IMR-90 (cell line): ENCODE data around the gene CXCR2. TPM values are rescaled to one million over a fixed set of nuclear protein-coding genes. Genes with fewer than 3 reads are reported as not detected.

Experiments used
- ATAC-seq: fragments of 200-7000 bp; cut with Tn5 transposase; 2 replicates; pipeline ENCODE4 v1.9.1; 2020; ENCODE audit warnings: low read depth, mild to moderate bottlenecking, moderate library complexity
- BruUV-seq: library from RNA; stranded (reverse); fragments of 400-500 nt; replicated peaks from 2 replicates; lab custom pipeline; 2021; lab: Mats Ljungman, UMichigan
- CTCF ChIA-PET: fragments of 300-600 bp; formaldehyde crosslinking; extraction: SDS; loops from one replicate; lab custom pipeline; 2021; ENCODE audit warnings: antibody characterized with exemption; lab: Yijun Ruan, JAX
- POLR2A ChIA-PET: fragments of 300-600 bp; sonication (Branson Sonifier 250); formaldehyde crosslinking; loops from one replicate; lab custom pipeline; 2022; ENCODE audit warnings: antibody characterized with exemption; ENCODE audit not compliant: unreplicated experiment; lab: Charles Lee
- DNase-seq: peaks from one replicate; pipeline ENCODE4 v3.0.0; 2013
- H2AFZ ChIP-seq: replicated peaks from 2 replicates; pipeline ENCODE3; 2013; ENCODE audit warnings: low read length, mild to moderate bottlenecking; ENCODE audit not compliant: poor library complexity
- H2AK5ac ChIP-seq: 2 replicates; pipeline ENCODE4 v1.6.1; 2013; ENCODE audit warnings: low read depth, low read length, inconsistent platforms
- H2AK9ac ChIP-seq: replicated peaks from 2 replicates; pipeline ENCODE3; 2013; ENCODE audit warnings: mild to moderate bottlenecking, low read depth, low read length, moderate library complexity; ENCODE audit not compliant: poor library complexity
- H2BK120ac ChIP-seq: 2 replicates; pipeline ENCODE4 v1.6.1; 2013; ENCODE audit warnings: low read depth, low read length, inconsistent platforms
- H2BK15ac ChIP-seq: 3 replicates; pipeline ENCODE4 v1.6.1; 2013; ENCODE audit warnings: low read depth, low read length, inconsistent platforms
- H2BK20ac ChIP-seq: 2 replicates; pipeline ENCODE4 v1.6.1; 2013; ENCODE audit warnings: low read depth, mild to moderate bottlenecking, inconsistent platforms, low read length, moderate library complexity
- H2BK5ac ChIP-seq: 2 replicates; pipeline ENCODE4 v1.6.1; 2013; ENCODE audit warnings: mild to moderate bottlenecking, low read depth, low read length, inconsistent platforms; ENCODE audit not compliant: poor library complexity, severe bottlenecking
- H3K14ac ChIP-seq: replicated peaks from 2 replicates; pipeline ENCODE4 v1.6.1; 2013; ENCODE audit warnings: low read depth, low read length, inconsistent platforms
- H3K18ac ChIP-seq: 2 replicates; pipeline ENCODE4 v1.6.1; 2013; ENCODE audit warnings: low read depth, low read length, control low read depth
- H3K23ac ChIP-seq: 2 replicates; pipeline ENCODE4 v1.6.1; 2013; ENCODE audit warnings: low read depth, low read length, inconsistent platforms
- H3K27ac ChIP-seq: 2 replicates; pipeline ENCODE4 v1.5.1; 2013; ENCODE audit warnings: mild to moderate bottlenecking, control low read depth, low read length; ENCODE audit not compliant: insufficient read depth
- H3K27me3 ChIP-seq: 2 replicates; pipeline ENCODE4 v1.6.1; 2013; ENCODE audit warnings: low read length; ENCODE audit not compliant: control insufficient read depth, insufficient read depth
- H3K36me3 ChIP-seq: 2 replicates; pipeline ENCODE4 v1.6.1; 2013; ENCODE audit warnings: low read length, mixed read lengths; ENCODE audit not compliant: control insufficient read depth, insufficient read depth
- H3K4ac ChIP-seq: 2 replicates; pipeline ENCODE4 v1.6.1; 2013; ENCODE audit warnings: low read depth, low read length, inconsistent platforms
- H3K4me1 ChIP-seq: 2 replicates; pipeline ENCODE4 v1.6.1; 2013; ENCODE audit warnings: low read length, mixed read lengths; ENCODE audit not compliant: control insufficient read depth, insufficient read depth
- H3K4me2 ChIP-seq: 2 replicates; pipeline ENCODE4 v1.6.1; 2013; ENCODE audit warnings: low read depth, mild to moderate bottlenecking, control low read depth, low read length, moderate library complexity
- H3K4me3 ChIP-seq: 2 replicates; pipeline ENCODE4 v1.5.1; 2013; ENCODE audit warnings: low read depth, mild to moderate bottlenecking, control low read depth, low read length, moderate library complexity; ENCODE audit not compliant: insufficient read depth
- H3K56ac ChIP-seq: 2 replicates; pipeline ENCODE4 v1.6.1; 2013; ENCODE audit warnings: low read length, inconsistent platforms; ENCODE audit not compliant: insufficient read depth; ENCODE audit errors: extremely low read depth
- H3K79me1 ChIP-seq, 2 experiments: 2 replicates each; pipeline ENCODE4 v1.6.1; 2013; ENCODE audit warnings: low read length in 2 of 2, inconsistent platforms in 1 of 2, low read depth in 1 of 2
- H3K9ac ChIP-seq: 2 replicates; pipeline ENCODE4 v1.6.1; 2013; ENCODE audit warnings: low read depth, low read length, control low read depth
- H3K9me1 ChIP-seq: 2 replicates; pipeline ENCODE4 v1.6.1; 2013; ENCODE audit warnings: low read length, inconsistent platforms; ENCODE audit not compliant: insufficient read depth
- H3K9me3 ChIP-seq: 2 replicates; pipeline ENCODE4 v1.6.1; 2013; ENCODE audit warnings: low read length; ENCODE audit not compliant: control insufficient read depth, insufficient read depth
- H4K20me1 ChIP-seq: 2 replicates; pipeline ENCODE4 v1.6.1; 2013; ENCODE audit warnings: low read length, inconsistent platforms; ENCODE audit not compliant: insufficient read depth
- H4K5ac ChIP-seq: 2 replicates; pipeline ENCODE4 v1.6.1; 2013; ENCODE audit warnings: mild to moderate bottlenecking, low read depth, low read length, control low read depth
- H4K8ac ChIP-seq, 2 experiments: 2 replicates each; pipeline ENCODE4 v1.6.1; 2013; ENCODE audit warnings: low read depth in 2 of 2, low read length in 2 of 2, control low read depth in 1 of 2, inconsistent platforms in 1 of 2
- H4K91ac ChIP-seq: 2 replicates; pipeline ENCODE4 v1.6.1; 2013; ENCODE audit warnings: low read depth, low read length, inconsistent platforms; ENCODE audit not compliant: insufficient read depth
- BHLHE40 ChIP-seq: fragments of 150-350 bp; IDR thresholded peaks from 2 replicates; pipeline ENCODE4 v1.6.1; 2016; ENCODE audit warnings: mild to moderate bottlenecking, low read depth, low read length
- CEBPB ChIP-seq: IDR thresholded peaks from 2 replicates; pipeline ENCODE4 v1.6.1; 2012; ENCODE audit warnings: low read depth, low read length, improper control_type of control experiment
- CHD1 ChIP-seq: IDR thresholded peaks from 2 replicates; pipeline ENCODE4 v1.6.1; 2012; ENCODE audit warnings: low read depth, low read length, improper control_type of control experiment
- ELK1 ChIP-seq: fragments of 150-350 bp; IDR thresholded peaks from 2 replicates; pipeline ENCODE4 v1.6.1; 2016; ENCODE audit warnings: low read depth, mild to moderate bottlenecking, low read length, moderate library complexity, borderline replicate concordance
- FOS ChIP-seq: fragments of 150-350 bp; IDR thresholded peaks from 2 replicates; pipeline ENCODE4 v1.6.1; 2016; ENCODE audit warnings: low read depth, low read length
- MAFK ChIP-seq: IDR thresholded peaks from 2 replicates; pipeline ENCODE4 v1.6.1; 2012; ENCODE audit warnings: low read depth, low read length, improper control_type of control experiment
- MAZ ChIP-seq: IDR thresholded peaks from 2 replicates; pipeline ENCODE4 v1.6.1; 2012; ENCODE audit warnings: low read depth, mild to moderate bottlenecking, low read length, improper control_type of control experiment, moderate library complexity, borderline replicate concordance
- MXI1 ChIP-seq: IDR thresholded peaks from 2 replicates; pipeline ENCODE4 v1.6.1; 2012; ENCODE audit warnings: low read depth, mild to moderate bottlenecking, low read length, moderate library complexity, borderline replicate concordance
- NFE2L2 ChIP-seq: fragments of 150-350 bp; IDR thresholded peaks from 2 replicates; pipeline ENCODE4 v1.6.1; 2016; ENCODE audit warnings: low read depth, mild to moderate bottlenecking, low read length
- POLR2A ChIP-seq: IDR thresholded peaks from 2 replicates; pipeline ENCODE4 v1.6.1; 2012; ENCODE audit warnings: mild to moderate bottlenecking, low read depth, low read length
- RAD21 ChIP-seq: IDR thresholded peaks from 2 replicates; pipeline ENCODE4 v1.6.1; 2012; ENCODE audit warnings: low read length, improper control_type of control experiment
- RCOR1 ChIP-seq: IDR thresholded peaks from 2 replicates; pipeline ENCODE4 v1.6.1; 2012; ENCODE audit warnings: mild to moderate bottlenecking, low read length, improper control_type of control experiment; ENCODE audit not compliant: insufficient replicate concordance
- RFX5 ChIP-seq: IDR thresholded peaks from 2 replicates; pipeline ENCODE4 v1.8.0; 2012; ENCODE audit warnings: low read depth, mild to moderate bottlenecking, low read length, moderate library complexity
- SMC3 ChIP-seq: fragments of 150-350 bp; IDR thresholded peaks from 2 replicates; pipeline ENCODE4 v1.6.1; 2016; ENCODE audit warnings: low read depth, mild to moderate bottlenecking, antibody characterized with exemption, low read length, moderate library complexity
- USF2 ChIP-seq: fragments of 150-350 bp; IDR thresholded peaks from 2 replicates; pipeline ENCODE4 v1.6.1; 2017; ENCODE audit warnings: mild to moderate bottlenecking, antibody characterized with exemption, low read length, low read depth
- WGBS, 2 experiments: methylation state at CpG; one replicate each; pipeline versions ENCODE4 v1.1.5 to v1.1.7; 2013; ENCODE audit warnings: missing lambda C conversion rate in 2 of 2; ENCODE audit not compliant: insufficient read length in 1 of 2; ENCODE audit errors: extremely low coverage in 2 of 2; 5-methylcytosine and 5-hydroxymethylcytosine counted together
- dilution Hi-C: fragments of 300-500 bp; cut with HindIII; formaldehyde crosslinking; loops from one replicate; pipeline ENCODE4 v1.14.3; 2018; ENCODE audit warnings: low sequenced_read_pairs; ENCODE audit not compliant: unreplicated experiment
- in situ Hi-C: fragments of 300-500 bp; cut with MboI; formaldehyde crosslinking; loops from 3 replicates; pipeline ENCODE4 v1.14.3; 2019; ENCODE audit warnings: low sequenced_read_pairs, inconsistent platforms, mixed read lengths
- intact Hi-C: fragments of 100-400 bp; cut with micrococcal nuclease; formaldehyde crosslinking; loops from 2 replicates; pipeline ENCODE4 v1.10.0; 2022
- polyA plus RNA-seq, 3 experiments: library from polyadenylated mRNA; depleted of rRNA; stranded (reverse); fragments of >200 nt; gene quantifications; 2 replicates each; pipeline ENCODE4 v1.2.3, GENCODE V29; 2012; ENCODE audit warnings: low replicate concordance in 1 of 3
- total RNA-seq: library from RNA; depleted of rRNA; stranded (reverse); fragments of >200 nt; gene quantifications from 2 replicates; pipeline ENCODE4 v1.2.3, GENCODE V29; 2012

CXCR2 gene
- total and polyA plus RNA-seq, 2 of the 4 experiments (the other 2 are of a cell fraction) = not detected

GRCh38 chr2:218137514-218137913 is 11.7 kb downstream of the CXCR2 start:
- Histone ChIP-seq H4K5ac (no peak overlapping the region), H3K4me1 (no peaks in the 10 kb centered on the region), H2AK9ac (no peak overlapping the region), H3K27me3 (peaks cover 51% of the 10 kb centered on the region), H2BK15ac (no peak overlapping the region), H2BK5ac (no peak overlapping the region), H3K79me1 (no peaks in the 10 kb centered on the region), H3K4me3 (no peak overlapping the region), H3K27ac (no peak overlapping the region), H3K9ac (no peak overlapping the region), H4K20me1 (no peaks in the 10 kb centered on the region), H3K9me3 (no peaks in the 10 kb centered on the region), H3K4me2 (no peak overlapping the region), H2BK120ac (no peak overlapping the region), H2AK5ac (no peak overlapping the region), H3K23ac (no peak overlapping the region), H3K56ac (no peak overlapping the region), H2BK20ac (no peak overlapping the region), H2AFZ (no peak overlapping the region), H4K91ac (no peak overlapping the region), H3K36me3 (no peaks in the 10 kb centered on the region), H3K9me1 (no peaks in the 10 kb centered on the region), H3K18ac (no peak overlapping the region), H4K8ac (no peak overlapping the region), H3K4ac (no peak overlapping the region), H3K14ac (no peak overlapping the region)
- intact Hi-C loops (no loop called here), in situ Hi-C loops (no loop called here), dilution Hi-C loops (no loop called here)
- ATAC-seq (no peak), DNase-seq (no peak)
- WGBS, 2 experiments = 0% methylated on average over 1 of the region's 3 CpGs; no CpG with 5 or more reads in 1 of the 2 experiments
- TF ChIP-seq NFE2L2 (no peak), BHLHE40 (no peak), RCOR1 (no peak), CHD1 (no peak), SMC3 (no peak), MAZ (no peak), POLR2A (no peak), MAFK (no peak), RAD21 (no peak), MXI1 (no peak), FOS (no peak), CEBPB (no peak), RFX5 (no peak), USF2 (no peak), ELK1 (no peak)
- CTCF ChIA-PET = no interaction called here
- BruUV-seq = no TSS peak
- POLR2A ChIA-PET = no interaction called here
